ENCODE results near the gene SLC8B1. TPM values are rescaled to one million over a fixed set of nuclear protein-coding genes. Genes with fewer than 3 reads are reported as not detected.

The SLC8B1 gene
- total RNA-seq = 11.6 and 12.6 TPM in 2 replicates

GRCh38 chr12:113334786-113335539 lies at the start of gene SLC8B1:
Gene SLC8B1, minus strand, starts transcription at chr12:113335109. Its CDS starts 2,231 bp downstream, at chr12:113332878.

GRCh38 chr12:113358381-113359132 lies 23.6 kb upstream of the SLC8B1 start, which contains the start of gene PLBD2:
Gene PLBD2, plus strand, starts transcription at chr12:113358587. Its CDS starts 14 bp downstream, at chr12:113358601.

Other genes starting within 250 kb of the SLC8B1 start
- not detected in 2 replicates for gene RASAL1, start 199.3 kb downstream of the SLC8B1 start, total RNA-seq
- gene CFAP73, start 185.4 kb downstream of the SLC8B1 start, total RNA-seq = not detected in 2 replicates
- 23.8 and 32.0 TPM in 2 replicates for gene DDX54, start 149.6 kb downstream of the SLC8B1 start, total RNA-seq
- gene RITA1, start 149.4 kb downstream of the SLC8B1 start, total RNA-seq = 13.7 and 18.5 TPM in 2 replicates
- 27.9 and 40.6 TPM in 2 replicates for gene TPCN1, start 113.6 kb downstream of the SLC8B1 start, total RNA-seq
- 74.8 and 83.7 TPM in 2 replicates for gene PLBD2, start 23.5 kb upstream of the SLC8B1 start, total RNA-seq
- gene SDS, start 68.8 kb upstream of the SLC8B1 start, total RNA-seq = not detected in 2 replicates
- 7.5 and 9.2 TPM in 2 replicates for gene SDSL, start 87.3 kb upstream of the SLC8B1 start, total RNA-seq
- not detected in 2 replicates for gene LHX5, start 136.8 kb upstream of the SLC8B1 start, total RNA-seq

All from smooth muscle cell of the umbilical artery (primary cell).